Breast epithelium (tissue), 3 donors: ENCODE data around the gene IL1R1.

ENCODE experiments used
- POLR2A ChIP-seq: fragments of 450-650 bp; IDR thresholded peaks from one replicate; pipeline ENCODE4 v1.6.1; 2016; ENCODE audit warnings: antibody characterized with exemption, mild to moderate bottlenecking, moderate library complexity
- TF ChIP-seq, protein P1 (sequence below), 3 donors: fragments of 450-650 bp; IDR thresholded peaks; one replicate each; pipeline ENCODE4 v1.5.1; 2016 to 2017; ENCODE audit warnings: antibody characterized with exemption in 3 of 3, mild to moderate bottlenecking in 3 of 3, moderate library complexity in 3 of 3

GRCh38 chr2:102099536-102100298, 42.8 kb upstream of the IL1R1 start:
- TF ChIP-seq, protein P1, sequence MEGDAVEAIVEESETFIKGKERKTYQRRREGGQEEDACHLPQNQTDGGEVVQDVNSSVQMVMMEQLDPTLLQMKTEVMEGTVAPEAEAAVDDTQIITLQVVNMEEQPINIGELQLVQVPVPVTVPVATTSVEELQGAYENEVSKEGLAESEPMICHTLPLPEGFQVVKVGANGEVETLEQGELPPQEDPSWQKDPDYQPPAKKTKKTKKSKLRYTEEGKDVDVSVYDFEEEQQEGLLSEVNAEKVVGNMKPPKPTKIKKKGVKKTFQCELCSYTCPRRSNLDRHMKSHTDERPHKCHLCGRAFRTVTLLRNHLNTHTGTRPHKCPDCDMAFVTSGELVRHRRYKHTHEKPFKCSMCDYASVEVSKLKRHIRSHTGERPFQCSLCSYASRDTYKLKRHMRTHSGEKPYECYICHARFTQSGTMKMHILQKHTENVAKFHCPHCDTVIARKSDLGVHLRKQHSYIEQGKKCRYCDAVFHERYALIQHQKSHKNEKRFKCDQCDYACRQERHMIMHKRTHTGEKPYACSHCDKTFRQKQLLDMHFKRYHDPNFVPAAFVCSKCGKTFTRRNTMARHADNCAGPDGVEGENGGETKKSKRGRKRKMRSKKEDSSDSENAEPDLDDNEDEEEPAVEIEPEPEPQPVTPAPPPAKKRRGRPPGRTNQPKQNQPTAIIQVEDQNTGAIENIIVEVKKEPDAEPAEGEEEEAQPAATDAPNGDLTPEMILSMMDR (IDR thresholded peaks at IDR 0.05): no peak
- no peak for TF ChIP-seq POLR2A
